ENCODE results near the gene NBEA. TPM values are rescaled to one million over a fixed set of nuclear protein-coding genes. Genes with fewer than 3 reads are reported as not detected.

Gene NBEA
- total and polyA plus RNA-seq, 7 donors: 0.46 to 47.6 (median 38.0) TPM

DNA sequence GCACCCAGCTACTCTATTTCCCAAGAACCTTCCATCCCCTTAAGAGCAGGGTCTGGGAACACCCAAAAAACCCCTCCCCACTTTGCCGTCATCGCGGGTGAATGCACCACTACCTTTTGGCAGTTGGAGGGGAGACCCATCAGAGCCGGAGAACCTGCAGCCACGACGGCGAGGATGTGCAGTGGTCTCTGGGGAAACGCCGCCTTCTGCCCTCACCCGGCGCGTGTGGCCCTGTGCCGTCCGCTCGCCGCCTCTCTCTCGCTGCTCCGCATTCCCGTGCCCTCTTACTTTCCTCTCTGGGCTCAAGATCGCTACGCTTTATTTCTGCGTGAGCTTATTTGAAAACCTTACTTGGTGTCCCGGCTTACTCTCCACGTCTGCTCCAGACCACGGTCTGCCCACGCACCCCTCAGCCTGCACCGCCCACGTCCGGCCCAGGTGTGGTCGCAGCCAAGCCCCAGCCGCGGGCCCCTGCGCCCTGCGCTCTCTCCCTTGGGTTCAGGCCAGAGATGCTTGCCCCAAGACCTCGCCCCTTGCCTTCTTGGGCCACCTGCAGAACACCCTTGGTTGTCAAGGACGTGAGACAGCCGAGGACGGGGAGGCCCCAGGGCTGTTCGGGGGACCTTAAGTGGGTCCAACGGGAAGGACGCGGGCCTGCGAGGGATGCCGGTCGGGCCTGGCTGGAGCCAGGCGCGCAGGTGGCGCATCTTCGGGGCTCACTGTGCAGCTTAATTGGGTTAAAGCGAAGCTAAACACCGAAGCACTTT, 536.4 kb downstream of the NBEA start:
- H3K27me3 ChIP-seq: no peaks in the 10 kb centered on the region
- 22 to 67% methylated on average over 51 of the region's 51 CpGs for WGBS, 2 donors
- H3K4me3 ChIP-seq: peak overlapping the region in 3 of 4 donors; percentile 13 to 17 (median 15)
- no peaks in the 10 kb centered on the region for H3K9me3 ChIP-seq
- DNase-seq: peak; percentile 60
- intact Hi-C loops (cut with DNase I): no loop called here
- H3K27ac ChIP-seq: peak overlapping the region in 2 of 4 donors; percentile 20 to 22
- no peaks in the 10 kb centered on the region for H3K36me3 ChIP-seq
- H3K4me1 ChIP-seq: no peaks in the 10 kb centered on the region
- TF ChIP-seq POLR2AphosphoS5 (IDR thresholded peaks at IDR 0.05): no peak
- no peak for TF ChIP-seq POLR2A (IDR thresholded peaks at IDR 0.05)
- TF ChIP-seq EP300 (IDR thresholded peaks at IDR 0.05): no peak
- TF ChIP-seq, protein P1, sequence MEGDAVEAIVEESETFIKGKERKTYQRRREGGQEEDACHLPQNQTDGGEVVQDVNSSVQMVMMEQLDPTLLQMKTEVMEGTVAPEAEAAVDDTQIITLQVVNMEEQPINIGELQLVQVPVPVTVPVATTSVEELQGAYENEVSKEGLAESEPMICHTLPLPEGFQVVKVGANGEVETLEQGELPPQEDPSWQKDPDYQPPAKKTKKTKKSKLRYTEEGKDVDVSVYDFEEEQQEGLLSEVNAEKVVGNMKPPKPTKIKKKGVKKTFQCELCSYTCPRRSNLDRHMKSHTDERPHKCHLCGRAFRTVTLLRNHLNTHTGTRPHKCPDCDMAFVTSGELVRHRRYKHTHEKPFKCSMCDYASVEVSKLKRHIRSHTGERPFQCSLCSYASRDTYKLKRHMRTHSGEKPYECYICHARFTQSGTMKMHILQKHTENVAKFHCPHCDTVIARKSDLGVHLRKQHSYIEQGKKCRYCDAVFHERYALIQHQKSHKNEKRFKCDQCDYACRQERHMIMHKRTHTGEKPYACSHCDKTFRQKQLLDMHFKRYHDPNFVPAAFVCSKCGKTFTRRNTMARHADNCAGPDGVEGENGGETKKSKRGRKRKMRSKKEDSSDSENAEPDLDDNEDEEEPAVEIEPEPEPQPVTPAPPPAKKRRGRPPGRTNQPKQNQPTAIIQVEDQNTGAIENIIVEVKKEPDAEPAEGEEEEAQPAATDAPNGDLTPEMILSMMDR (IDR thresholded peaks at IDR 0.05): no peak

DNA sequence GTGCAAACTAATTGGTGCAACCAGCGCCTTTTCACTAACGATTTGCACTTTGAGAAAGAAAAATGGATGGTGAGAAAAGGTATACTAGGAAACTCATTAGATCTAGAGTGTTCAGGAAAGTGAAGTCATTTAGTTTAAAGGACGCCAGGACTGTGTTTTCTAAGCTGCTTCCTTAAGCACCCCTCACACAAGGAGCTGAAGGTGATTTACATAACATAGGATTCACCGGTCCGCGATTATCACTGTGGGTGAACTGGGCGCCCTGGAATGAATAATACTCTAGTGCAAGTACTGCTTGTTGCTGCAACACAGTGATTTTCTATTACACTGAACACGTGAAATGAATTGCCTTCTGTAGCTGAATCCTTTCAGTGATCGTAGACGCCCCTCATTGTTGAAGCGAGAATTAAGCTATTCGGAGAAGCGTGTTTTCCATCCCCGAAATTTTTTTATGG, 537.0 kb downstream of the NBEA start:
- Histone ChIP-seq H3K9me3 (no peaks in the 10 kb centered on the region), H3K4me1 (no peaks in the 10 kb centered on the region), H3K27me3 (no peaks in the 10 kb centered on the region), H3K4me3 (peak overlapping the region in 3 of 4 donors; percentile 13 to 17 (median 15)), H3K27ac (peak overlapping the region in 2 of 4 donors; percentile 20 to 22), H3K36me3 (no peaks in the 10 kb centered on the region)
- 55 to 82% methylated on average over 14 of the region's 14 CpGs for WGBS, 2 donors
- TF ChIP-seq, protein P1 (IDR thresholded peaks at IDR 0.05): no peak
- no peak for TF ChIP-seq EP300 (IDR thresholded peaks at IDR 0.05)
- DNase-seq: no peak
- intact Hi-C loops (cut with DNase I): no loop called here

DNA sequence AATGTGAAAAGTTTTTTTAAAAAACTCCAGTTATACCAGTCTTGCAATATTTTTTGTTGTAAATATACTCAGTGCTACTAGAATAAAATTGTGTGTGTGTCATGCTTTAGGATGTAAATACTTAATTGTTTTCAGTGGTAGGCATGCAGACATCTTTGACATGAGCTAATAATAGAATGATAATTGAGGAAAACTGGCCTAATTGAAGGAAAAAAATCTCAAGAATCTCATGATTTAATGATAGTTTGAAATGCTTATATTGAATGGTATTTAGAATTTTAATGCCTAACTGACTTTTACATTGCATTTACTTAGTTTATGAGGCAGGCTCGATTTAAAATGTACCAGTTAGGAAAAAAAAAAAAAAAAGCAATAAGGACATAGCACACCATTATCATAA, 537.6 kb downstream of the NBEA start:
- intact Hi-C loops (cut with DNase I): no loop called here
- H3K27ac ChIP-seq: no peak overlapping the region
- no peak overlapping the region for H3K4me3 ChIP-seq
- 60 to 74% methylated on average over 1 of the region's 1 CpG for WGBS, 2 donors
- DNase-seq: no peak
- no peaks in the 10 kb centered on the region for H3K9me3 ChIP-seq
- H3K36me3 ChIP-seq: no peaks in the 10 kb centered on the region
- H3K4me1 ChIP-seq: no peaks in the 10 kb centered on the region
- no peaks in the 10 kb centered on the region for H3K27me3 ChIP-seq
- TF ChIP-seq EP300 (IDR thresholded peaks at IDR 0.05): no peak
- TF ChIP-seq, protein P1 (IDR thresholded peaks at IDR 0.05): no peak

DNA sequence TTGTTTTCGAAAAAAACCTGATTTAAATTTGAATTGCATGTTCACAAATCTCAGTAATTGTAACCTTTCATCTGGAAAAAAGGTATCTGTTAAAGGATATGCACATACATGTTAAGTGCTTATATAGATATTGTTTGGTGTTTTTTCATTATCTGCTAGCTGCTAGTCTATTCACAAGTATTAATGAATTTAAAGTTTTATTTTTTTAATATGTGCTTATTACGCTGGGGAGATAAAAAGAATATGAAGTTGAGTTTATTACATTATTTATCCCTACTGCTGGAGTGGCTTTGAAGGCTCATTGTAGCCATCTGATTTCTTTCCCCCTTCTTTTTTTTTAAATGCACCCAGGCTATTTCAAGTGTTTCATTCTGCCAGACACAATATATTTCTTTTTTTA, 538.3 kb downstream of the NBEA start:
- Histone ChIP-seq H3K4me3 (no peak overlapping the region), H3K36me3 (no peaks in the 10 kb centered on the region), H3K27me3 (no peaks in the 10 kb centered on the region), H3K4me1 (no peaks in the 10 kb centered on the region), H3K9me3 (no peaks in the 10 kb centered on the region), H3K27ac (no peak overlapping the region)
- DNase-seq: no peak
- WGBS, 2 donors: 86 to 91% methylated on average over 2 of the region's 2 CpGs
- intact Hi-C loops (cut with DNase I): no loop called here
- no peak for TF ChIP-seq EP300 (IDR thresholded peaks at IDR 0.05)
- no peak for TF ChIP-seq POLR2A (IDR thresholded peaks at IDR 0.05)
- TF ChIP-seq, protein P1 (IDR thresholded peaks at IDR 0.05): no peak
- TF ChIP-seq POLR2AphosphoS5 (IDR thresholded peaks at IDR 0.05): no peak

GRCh38 chr13:35481777-35482176, 539.7 kb downstream of the NBEA start:
- H3K4me1 ChIP-seq: no peaks in the 10 kb centered on the region
- H3K27me3 ChIP-seq: no peaks in the 10 kb centered on the region
- TF ChIP-seq POLR2A (IDR thresholded peaks at IDR 0.05): no peak
- WGBS, 2 donors: 83 to 89% methylated on average over 2 of the region's 2 CpGs
- no peaks in the 10 kb centered on the region for H3K9me3 ChIP-seq
- no peak overlapping the region for H3K4me3 ChIP-seq
- no peak overlapping the region for H3K27ac ChIP-seq
- intact Hi-C loops (cut with DNase I): no loop called here
- DNase-seq: no peak
- no peaks in the 10 kb centered on the region for H3K36me3 ChIP-seq

Measured in sigmoid colon (tissue), 7 donors.